ENCODE results near the gene BOK. TPM values are rescaled to one million over a fixed set of nuclear protein-coding genes. Genes with fewer than 3 reads are reported as not detected.

The BOK gene
- total and polyA plus RNA-seq, 2 donors (not counting 3 experiments of a cell fraction or from before 2014, with no cell fraction given), result 76.0 to 95.5 TPM

- TF ChIP-seq POLR2AphosphoS5 (IDR thresholded peaks at IDR 0.05; ENCODE audit: insufficient read depth, low read depth, low read length), result no peak
- no peak for TF ChIP-seq GATA2 (IDR thresholded peaks at IDR 0.05; ENCODE audit: insufficient read depth, insufficient read length, low read depth, low read length)
- no peak for TF ChIP-seq MYC (IDR thresholded peaks at IDR 0.05; ENCODE audit: low read depth, low read length)
- BruUV-seq (replicated peaks), result no TSS peak
Observed at GRCh38 chr2:241534293-241534692, 24.3 kb upstream of the BOK start.

GRCh38 chr2:241534701-241535375, 23.7 kb upstream of the BOK start:
- POLR2A ChIA-PET, result no interaction called here
- H3K27ac ChIP-seq (ENCODE audit: insufficient read depth, low read depth, low read length), result no peak overlapping the region
- H3K4me3 ChIP-seq (replicated peaks in 1 of 3; ENCODE audit: insufficient read depth in 1 of 3, low read depth in 1 of 3, low read length in 3 of 3), result no peak overlapping the region
- no peak overlapping the region for H3K4me2 ChIP-seq (ENCODE audit: insufficient read depth, low read length)
- no peaks in the 10 kb centered on the region for H3K79me2 ChIP-seq (ENCODE audit: control insufficient read depth, insufficient read depth, low read length)
- no peaks in the 10 kb centered on the region for H3K9me3 ChIP-seq (replicated peaks; ENCODE audit: control insufficient read depth, insufficient read depth, low read length)
- no peaks in the 10 kb centered on the region for H3K4me1 ChIP-seq (ENCODE audit: control insufficient read depth, extremely low read depth, insufficient read depth, low read length)
- CTCF ChIA-PET, result interaction anchor here (0.8 kb wide), 1 partner anchor 8 kb away, joined by 3 read pairs; no protein-coding TSS in a partner anchor
- DNase-seq (ENCODE audit: low read depth, low spot score) (no peak), FAIRE-seq (no peak)
- no TSS peak for BruUV-seq (replicated peaks)
- TF ChIP-seq MAX (IDR thresholded peaks at IDR 0.05; ENCODE audit: insufficient read depth, insufficient read length) (no peak), MYC (IDR thresholded peaks at IDR 0.05; ENCODE audit: low read depth, low read length) (no peak), CTCF (IDR thresholded peaks at IDR 0.05; ENCODE audit: extremely low read depth in 1 of 2, insufficient read depth in 1 of 2, low read depth in 1 of 2, low read length in 2 of 2) (no peak)
- dilution Hi-C loops (cut with MboI; ENCODE audit: extremely low pct_ligation_motif_present, low sequenced_read_pairs) (no loop called here), intact Hi-C loops (cut with micrococcal nuclease) (no loop called here)
- no peak overlapping the region for H3K9ac ChIP-seq (replicated peaks; ENCODE audit: extremely low read depth, insufficient read depth, low read length)
- H4K20me1 ChIP-seq (replicated peaks; ENCODE audit: control insufficient read depth, extremely low read depth, insufficient read depth, low read length), result no peaks in the 10 kb centered on the region
- H2AFZ ChIP-seq (ENCODE audit: low read depth, low read length), result no peak overlapping the region
- no peaks in the 10 kb centered on the region for H3K36me3 ChIP-seq (ENCODE audit: control insufficient read depth in 2 of 2, extremely low read depth in 1 of 2, insufficient read depth in 2 of 2, low read length in 2 of 2)
- H3K27me3 ChIP-seq (ENCODE audit: control insufficient read depth in 2 of 2, insufficient read depth in 2 of 2, low read length in 2 of 2), result peaks cover 4 to 5% of the 10 kb centered on the region in 2 experiments
- H3K9me1 ChIP-seq (replicated peaks; ENCODE audit: control insufficient read depth, extremely low read depth, insufficient read depth, low read length), result no peaks in the 10 kb centered on the region

More at GRCh38 chr2:241534293-241534692, 24.3 kb upstream of the BOK start:
- no peak for DNase-seq (ENCODE audit: low read depth, low spot score)
- H2AFZ ChIP-seq (ENCODE audit: low read depth, low read length), result no peak overlapping the region
- no peaks in the 10 kb centered on the region for H4K20me1 ChIP-seq (replicated peaks; ENCODE audit: control insufficient read depth, extremely low read depth, insufficient read depth, low read length)
- H3K27me3 ChIP-seq (ENCODE audit: control insufficient read depth in 2 of 2, insufficient read depth in 2 of 2, low read length in 2 of 2), result peaks cover 4 to 5% of the 10 kb centered on the region in 2 experiments
- H3K4me3 ChIP-seq (replicated peaks in 1 of 3; ENCODE audit: insufficient read depth in 1 of 3, low read depth in 1 of 3, low read length in 3 of 3), result no peak overlapping the region
- POLR2A ChIA-PET, result no interaction called here
- H3K9me1 ChIP-seq (replicated peaks; ENCODE audit: control insufficient read depth, extremely low read depth, insufficient read depth, low read length), result no peaks in the 10 kb centered on the region
- H3K4me1 ChIP-seq (ENCODE audit: control insufficient read depth, extremely low read depth, insufficient read depth, low read length), result no peaks in the 10 kb centered on the region
- dilution Hi-C loops (cut with MboI; ENCODE audit: extremely low pct_ligation_motif_present, low sequenced_read_pairs) (no loop called here), intact Hi-C loops (cut with micrococcal nuclease) (no loop called here)
- CTCF ChIA-PET, result no interaction called here
- no peaks in the 10 kb centered on the region for H3K9me3 ChIP-seq (replicated peaks; ENCODE audit: control insufficient read depth, insufficient read depth, low read length)
- no peak overlapping the region for H3K9ac ChIP-seq (replicated peaks; ENCODE audit: extremely low read depth, insufficient read depth, low read length)
- H3K27ac ChIP-seq (ENCODE audit: insufficient read depth, low read depth, low read length), result no peak overlapping the region
- no peaks in the 10 kb centered on the region for H3K36me3 ChIP-seq (ENCODE audit: control insufficient read depth in 2 of 2, extremely low read depth in 1 of 2, insufficient read depth in 2 of 2, low read length in 2 of 2)
- FAIRE-seq, result no peak
- H3K79me2 ChIP-seq (ENCODE audit: control insufficient read depth, insufficient read depth, low read length), result no peaks in the 10 kb centered on the region
- H3K4me2 ChIP-seq (ENCODE audit: insufficient read depth, low read length), result no peak overlapping the region
